Left colon (tissue), 2 donors: Measurements from ENCODE around the gene TNS2. TPM values are rescaled to one million over a fixed set of nuclear protein-coding genes. Genes with fewer than 3 reads are reported as not detected.
A peak's percentile ranks its signal among the peaks of the same experiment; 100 is the strongest.
"Not testable (repeated sequence)": the region's sequence is repeated elsewhere in the genome, so short reads cannot be mapped to it uniquely, and the experiment has no call there.

Source experiments
- ATAC-seq: fragments of 200-7000 bp; cut with Tn5 transposase; one replicate; pipeline ENCODE4 v1.9.1; 2020; ENCODE audit warnings: mild to moderate bottlenecking, moderate library complexity
- DNase-seq, 2 donors: peaks; one replicate each; pipeline ENCODE4 v3.0.0-alpha.2; 2020
- intact Hi-C, 2 donors: fragments of 100-400 bp; cut with DNase I in 1 of 2; cut with micrococcal nuclease in 1 of 2; formaldehyde crosslinking; loops; one replicate each; pipeline versions ENCODE4 v1.11.2 to v1.14.0; 2022; cut with DNase I, micrococcal nuclease
- long read RNA-seq: library from polyadenylated mRNA; unstranded; transcript quantifications from one replicate; pipeline ENCODE4 v2.0.0, GENCODE V29; 2021
- total RNA-seq, 2 donors: library from RNA; stranded (reverse); fragmentation: NEBNext Ultra II Directional; extraction: Animal tissue kit (Norgen Biotek cat#: 25700); gene quantifications; one replicate each; pipeline ENCODE4 v1.2.1, GENCODE V29; 2021
- donor health status: DM: no; HTN: no; CAD: no.
- donor health status: DM: yes; HTN: yes; CAD: no.

TNS2 gene
- 10 to 100 TPM; 31.4 to 35.6 TPM for total RNA-seq
- long read RNA-seq, partial matches to known transcripts = 11 of 14 reads
- long read RNA-seq, other reads (novel, unspliced or antisense) = 3 of 14 reads

GRCh38 chr12:53049571-53050318 lies at the start of gene TNS2:
Gene TNS2 (plus strand): TSS chr12:53050065. CDS start chr12:53050186, 121 bp downstream.
- ATAC-seq (peak; percentile 13), DNase-seq (peak; percentile 74 to 85)
- intact Hi-C loops = no loop called here

GRCh38 chr12:53004178-53004577 lies 45.7 kb upstream of the TNS2 start:
- no peak for ATAC-seq
- no peak for DNase-seq

GRCh38 chr12:53004582-53004981 lies 45.3 kb upstream of the TNS2 start:
- DNase-seq = no peak
- no peak for ATAC-seq
- intact Hi-C loops = no loop called here

More at GRCh38 chr12:53004178-53004577, 45.7 kb upstream of the TNS2 start:
- intact Hi-C loops = no loop called here

- intact Hi-C loops = no loop called here
- DNase-seq (peak; percentile 39 to 57), ATAC-seq (no peak)
These were observed 44.5 kb upstream of the TNS2 start for GRCh38 chr12:53005215-53005985.

GRCh38 chr12:53005986-53006809 lies 43.7 kb upstream of the TNS2 start, which contains the start of gene EIF4B:
Gene EIF4B (plus strand): TSS chr12:53006456. CDS start chr12:53006484, 28 bp downstream.
- DNase-seq (peak; percentile 100), ATAC-seq (peak; percentile 91)
- intact Hi-C loops = no loop called here

- DNase-seq (peak; percentile 76 to 85), ATAC-seq (peak; percentile 54)
- intact Hi-C loops = no loop called here
These were observed 43.0 kb upstream of the TNS2 start for GRCh38 chr12:53006810-53007309.

- DNase-seq = no peak
- ATAC-seq = no peak
- intact Hi-C loops = no loop called here
These were observed 42.5 kb upstream of the TNS2 start for GRCh38 chr12:53007343-53007742.

- DNase-seq, ATAC-seq, intact Hi-C loops: not testable (repeated sequence)
These were observed 41.1 kb upstream of the TNS2 start for GRCh38 chr12:53008760-53009159.

- ATAC-seq (no peak), DNase-seq (no peak)
- intact Hi-C loops = no loop called here
These were observed 38.9 kb upstream of the TNS2 start for GRCh38 chr12:53010955-53011354.

- no peak for DNase-seq
- intact Hi-C loops = no loop called here
- ATAC-seq = no peak
These were observed 38.0 kb upstream of the TNS2 start for GRCh38 chr12:53011889-53012288.

GRCh38 chr12:53012928-53013327 lies 36.9 kb upstream of the TNS2 start:
- ATAC-seq = no peak
- no peak for DNase-seq
- intact Hi-C loops = no loop called here

- no peak for ATAC-seq
- intact Hi-C loops = no loop called here
- no peak for DNase-seq
These were observed 35.2 kb upstream of the TNS2 start for GRCh38 chr12:53014709-53015108.

- intact Hi-C loops = no loop called here
- DNase-seq (no peak), ATAC-seq (no peak)
These were observed 24.6 kb upstream of the TNS2 start for GRCh38 chr12:53025250-53025649.

GRCh38 chr12:53027014-53027413 lies 22.9 kb upstream of the TNS2 start:
- DNase-seq, ATAC-seq, intact Hi-C loops: not testable (repeated sequence)

GRCh38 chr12:53031616-53032015 lies 18.2 kb upstream of the TNS2 start:
- DNase-seq (no peak), ATAC-seq (peak; percentile 91)
- intact Hi-C loops = no loop called here

GRCh38 chr12:53033832-53034231 lies 16.0 kb upstream of the TNS2 start:
- intact Hi-C loops, DNase-seq, ATAC-seq: not testable (repeated sequence)

- intact Hi-C loops = no loop called here
- no peak for DNase-seq
- no peak for ATAC-seq
These were observed 15.4 kb upstream of the TNS2 start for GRCh38 chr12:53034459-53034858.

GRCh38 chr12:53036802-53037201 lies 13.1 kb upstream of the TNS2 start:
- intact Hi-C loops = no loop called here
- no peak for ATAC-seq
- no peak for DNase-seq

- no peak for ATAC-seq
- intact Hi-C loops = no loop called here
- no peak for DNase-seq
These were observed 10.0 kb upstream of the TNS2 start for GRCh38 chr12:53039851-53040250.
